Measurements from ENCODE around the gene JPH2.

- TF ChIP-seq CTCF (IDR thresholded peaks at IDR 0.05): no peak
- no peak for TF ChIP-seq POLR2A (IDR thresholded peaks at IDR 0.05)
These were observed 56.9 kb downstream of the JPH2 start for GRCh38 chr20:44129911-44130718.
